NCI-H526 (cell line): Measurements from ENCODE around the gene THTPA.
"Not testable (repeated sequence)": the region's sequence is repeated elsewhere in the genome, so short reads cannot be mapped to it uniquely, and the experiment has no call there.

Experiments used
- DNase-seq, 2 experiments: peaks; one replicate each; lab custom pipeline; 2025; lab: John Stamatoyannopoulos, UW

THTPA gene

GRCh38 chr14:23533652-23534435 is 22.2 kb upstream of the THTPA start:
- no peak for DNase-seq

GRCh38 chr14:23535943-23536342 is 20.1 kb upstream of the THTPA start:
- DNase-seq: no peak

- no peak for DNase-seq
These were observed 19.6 kb upstream of the THTPA start for GRCh38 chr14:23536494-23536893.

- not testable (repeated sequence) for DNase-seq
These were observed 19.2 kb upstream of the THTPA start for GRCh38 chr14:23536906-23537305.

GRCh38 chr14:23537351-23538049 is 18.6 kb upstream of the THTPA start:
- DNase-seq: peak; percentile 92 to 95

GRCh38 chr14:23538050-23538718 is 17.9 kb upstream of the THTPA start:
- peak; percentile 75 to 87 for DNase-seq

GRCh38 chr14:23538785-23539184 is 17.3 kb upstream of the THTPA start:
- peak; percentile 57 to 84 for DNase-seq

- peak; percentile 56 to 86 for DNase-seq
These were observed 16.6 kb upstream of the THTPA start for GRCh38 chr14:23539248-23540140.

- DNase-seq: no peak
These were observed 16.0 kb upstream of the THTPA start for GRCh38 chr14:23540141-23540469.

- DNase-seq: peak; percentile 55 to 78
These were observed 13.8 kb upstream of the THTPA start for GRCh38 chr14:23542261-23542660.

- DNase-seq: no peak
These were observed 12.7 kb upstream of the THTPA start for GRCh38 chr14:23543403-23543802.

- peak; percentile 90 to 94 for DNase-seq
These were observed 11.3 kb upstream of the THTPA start for GRCh38 chr14:23544511-23545447.

- DNase-seq: no peak
These were observed 10.2 kb upstream of the THTPA start for GRCh38 chr14:23545740-23546365.

GRCh38 chr14:23546450-23547035 is 9.5 kb upstream of the THTPA start:
- DNase-seq: no peak

GRCh38 chr14:23547924-23548323 is 8.1 kb upstream of the THTPA start:
- DNase-seq: no peak

GRCh38 chr14:23548351-23549318 is 7.4 kb upstream of the THTPA start:
- DNase-seq: no peak

GRCh38 chr14:23550131-23550811 is 5.8 kb upstream of the THTPA start:
- DNase-seq: peak in 1 of 2 experiments; percentile 20

GRCh38 chr14:23550812-23551265 is 5.2 kb upstream of the THTPA start:
- peak in 1 of 2 experiments; percentile 63 for DNase-seq
